ENCODE measurements around the gene GNB3.

Gene GNB3

GRCh38 chr12:6850796-6851152 lies 10.0 kb downstream of the GNB3 start:
- ATAC-seq: no peak
- TF ChIP-seq PPARA (CRISPR knock-in tag; IDR thresholded peaks at IDR 0.05; ENCODE audit: borderline replicate concordance) (no peak), ARNTL (CRISPR knock-in tag; IDR thresholded peaks at IDR 0.05; ENCODE audit: borderline replicate concordance, low read depth) (no peak), ZFP30 (CRISPR knock-in tag; IDR thresholded peaks at IDR 0.05) (no peak), ZFP3 (CRISPR knock-in tag; IDR thresholded peaks at IDR 0.05) (no peak), PATZ1 (CRISPR knock-in tag; IDR thresholded peaks at IDR 0.05; ENCODE audit: borderline replicate concordance) (no peak)

GRCh38 chr12:6851153-6851920 lies 10.6 kb downstream of the GNB3 start, which contains the start of gene CDCA3:
TSS of gene CDCA3 (minus strand) at chr12:6851286. CDS start at chr12:6850952, 334 bp downstream.
- peak; percentile 79 for ATAC-seq
- no peak for TF ChIP-seq CSRNP3 (CRISPR knock-in tag; IDR thresholded peaks at IDR 0.05)
- TF ChIP-seq ZC3H10 (CRISPR knock-in tag; IDR thresholded peaks at IDR 0.05): no peak
- TF ChIP-seq SNAI2 (CRISPR knock-in tag; IDR thresholded peaks at IDR 0.05): no peak
- no peak for TF ChIP-seq ZFP3 (CRISPR knock-in tag; IDR thresholded peaks at IDR 0.05)
- TF ChIP-seq RARB (CRISPR knock-in tag; IDR thresholded peaks at IDR 0.05): no peak

GRCh38 chr12:6851921-6852650 lies 11.4 kb downstream of the GNB3 start, which contains the start of gene USP5:
TSS of gene USP5 (plus strand) at chr12:6852150. CDS start at chr12:6852180, 30 bp downstream.
- TF ChIP-seq ZNF70 (CRISPR knock-in tag; IDR thresholded peaks at IDR 0.05): peak; percentile 72
- TF ChIP-seq PPARA (CRISPR knock-in tag; IDR thresholded peaks at IDR 0.05; ENCODE audit: borderline replicate concordance): peak; percentile 15; the same call in 1 of the 2 replicates
- peak; percentile 98; the same call in 1 of the 2 replicates for TF ChIP-seq SNAI2 (CRISPR knock-in tag; IDR thresholded peaks at IDR 0.05)
- 0 out of 2 replicates have a peak, but pooled peaks have one; percentile 76 for TF ChIP-seq GLIS3 (CRISPR knock-in tag; IDR thresholded peaks at IDR 0.05)
- TF ChIP-seq ZFP3 (CRISPR knock-in tag; IDR thresholded peaks at IDR 0.05): peak; percentile 92
- TF ChIP-seq TSHZ2 (CRISPR knock-in tag; IDR thresholded peaks at IDR 0.05): peak; percentile 100
- TF ChIP-seq ZNF565 (CRISPR knock-in tag; conservative IDR thresholded peaks at IDR 0.05; ENCODE audit: low read depth): peak; percentile 10; the same call in 1 of the 2 replicates
- TF ChIP-seq ZFP30 (CRISPR knock-in tag; IDR thresholded peaks at IDR 0.05): no peak
- TF ChIP-seq POU6F1 (CRISPR knock-in tag; IDR thresholded peaks at IDR 0.05; ENCODE audit: borderline replicate concordance, low read depth): no peak
- TF ChIP-seq CREB5 (CRISPR knock-in tag; IDR thresholded peaks at IDR 0.05; ENCODE audit: low read depth): 0 out of 2 replicates have a peak, but pooled peaks have one; percentile 35
- TF ChIP-seq CSDC2 (CRISPR knock-in tag; IDR thresholded peaks at IDR 0.05): peak; percentile 98
- TF ChIP-seq ARNTL (CRISPR knock-in tag; IDR thresholded peaks at IDR 0.05; ENCODE audit: borderline replicate concordance, low read depth): no peak; the same call in 1 of the 2 replicates
- no peak for TF ChIP-seq TOX (CRISPR knock-in tag; IDR thresholded peaks at IDR 0.05; ENCODE audit: borderline replicate concordance)
- TF ChIP-seq RARB (CRISPR knock-in tag; IDR thresholded peaks at IDR 0.05): no peak
- ATAC-seq: peak; percentile 90

Data from SK-N-SH treated with all-trans-retinoic acid at 6 μM for 48 hours (cell line).